NCI-H1930 (cell line): ENCODE data around the gene SLC9A2.

Experiments
- DNase-seq, 2 experiments: peaks; one replicate each; lab custom pipeline; 2025; lab: John Stamatoyannopoulos, UW

The SLC9A2 gene

GRCh38 chr2:102620332-102620731 is 979 bp downstream of the SLC9A2 start:
- DNase-seq: no peak

DNA sequence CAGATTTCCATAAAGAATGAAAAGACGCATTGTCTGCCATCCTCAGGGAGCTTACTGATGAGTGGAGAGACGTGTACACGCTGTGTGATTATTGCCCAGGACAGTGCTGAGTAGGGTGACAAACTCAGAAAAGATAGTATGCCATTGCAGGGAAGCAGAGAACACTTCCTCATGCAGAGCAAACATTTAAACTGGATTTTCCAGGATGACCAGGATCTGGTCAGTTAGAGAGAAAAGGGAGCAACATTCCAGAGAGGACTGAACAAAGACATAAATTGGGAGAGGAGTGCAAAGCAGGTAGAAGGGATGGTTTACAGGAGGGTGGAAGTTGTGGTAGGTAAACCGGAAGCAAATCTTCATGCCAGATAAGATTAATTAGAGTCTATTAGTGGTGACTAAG is 2.3 kb downstream of the SLC9A2 start:
- DNase-seq: no peak

DNA sequence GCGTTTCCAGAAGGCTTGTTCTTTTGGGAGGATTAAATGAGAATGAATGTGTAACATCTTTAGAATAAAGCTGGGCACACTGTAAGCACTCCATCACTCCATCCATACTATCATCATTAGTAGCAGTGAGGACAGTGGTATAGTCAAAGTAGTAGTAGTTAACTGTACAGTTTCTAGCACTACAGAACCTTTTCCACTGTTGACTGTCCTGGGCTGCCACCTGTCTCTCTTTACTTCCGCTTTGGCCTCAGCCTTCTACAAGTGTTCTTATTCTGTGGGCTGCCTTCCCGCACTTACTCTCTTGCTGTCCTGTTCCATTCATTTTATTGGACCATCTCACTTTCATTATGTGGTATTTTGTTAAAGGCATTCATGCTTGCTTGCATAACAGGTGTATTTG is 3.3 kb downstream of the SLC9A2 start:
- DNase-seq: no peak

GRCh38 chr2:102630458-102630857 is 11.1 kb downstream of the SLC9A2 start:
- DNase-seq: no peak

DNA sequence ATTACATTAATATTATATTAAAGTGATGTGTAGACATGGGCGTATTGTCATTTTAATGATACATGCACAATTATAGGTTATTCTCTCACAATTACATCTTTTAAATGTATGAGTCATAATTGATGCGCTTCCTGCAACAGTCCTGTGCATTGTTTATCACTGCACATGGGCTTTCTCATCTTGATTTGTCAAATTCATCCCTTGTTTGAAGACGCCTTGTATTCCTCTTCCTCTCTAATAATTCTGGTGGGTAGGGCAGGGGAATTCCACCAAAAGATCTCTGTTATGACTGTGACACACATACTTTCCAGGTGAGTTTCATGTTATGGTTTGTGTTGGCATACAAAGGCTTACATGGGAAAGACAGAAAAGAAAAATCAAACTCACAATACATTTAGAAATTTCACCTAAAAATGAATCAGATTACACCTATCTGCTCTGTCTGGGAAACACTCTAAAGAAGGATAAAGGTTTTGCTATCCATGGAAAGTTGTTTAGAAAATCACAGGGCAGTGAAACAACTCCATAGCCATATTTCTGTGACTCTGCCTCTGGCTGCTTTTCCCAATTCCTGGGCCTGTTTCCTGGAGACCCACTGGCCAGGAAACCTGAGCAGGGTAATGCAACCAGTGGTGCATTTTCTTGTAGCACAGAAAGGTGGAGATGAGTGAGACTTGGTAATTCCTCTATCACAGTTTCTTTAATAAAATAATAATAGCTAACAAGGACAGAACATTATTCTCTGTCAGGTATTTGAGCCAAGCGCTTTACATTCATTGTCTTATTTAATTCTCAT is 13.2 kb downstream of the SLC9A2 start:
- no peak for DNase-seq

- DNase-seq: no peak
Observed at GRCh38 chr2:102634831-102635241, 15.5 kb downstream of the SLC9A2 start.

DNA sequence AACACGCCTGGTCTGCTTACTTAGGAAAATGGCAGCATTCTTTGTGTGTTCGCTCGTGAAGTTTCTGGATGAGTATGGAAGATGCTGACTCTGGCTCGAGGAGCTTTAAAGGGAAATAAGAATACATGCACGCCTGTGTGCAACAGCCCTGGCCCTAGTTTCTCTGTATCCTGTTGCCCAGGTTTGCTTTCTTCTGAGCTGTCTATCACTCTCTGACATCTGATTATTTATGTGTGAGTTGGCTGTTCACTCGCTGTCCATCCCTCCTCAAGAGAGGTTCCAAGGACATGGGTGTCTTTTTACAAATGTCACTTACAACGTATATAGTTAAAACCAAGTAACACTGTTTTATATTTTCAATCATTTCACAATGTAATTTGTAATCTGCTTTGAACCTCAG is 16.0 kb downstream of the SLC9A2 start:
- DNase-seq: no peak

- DNase-seq: no peak
Observed at GRCh38 chr2:102636283-102636907, 17.0 kb downstream of the SLC9A2 start.

DNA sequence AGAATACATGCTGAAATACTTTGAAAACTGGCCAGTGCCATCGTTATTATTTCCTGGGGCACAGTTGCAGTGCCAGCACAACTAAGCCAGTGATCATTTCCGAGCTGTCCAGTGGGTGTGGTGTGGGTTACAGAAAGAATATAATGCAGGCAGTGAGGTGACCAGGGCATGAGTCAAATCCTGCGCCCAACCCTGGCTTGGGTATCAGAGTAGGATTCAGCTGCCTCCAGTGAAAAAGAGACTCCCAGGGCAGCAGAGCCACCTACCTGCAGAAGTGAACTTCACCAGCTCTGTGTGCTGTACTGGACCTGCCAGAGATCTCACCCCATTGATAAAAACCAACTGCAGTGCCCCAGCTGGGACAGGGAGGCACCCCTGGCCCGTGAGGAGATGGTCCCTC is 18.0 kb downstream of the SLC9A2 start:
- no peak for DNase-seq

DNA sequence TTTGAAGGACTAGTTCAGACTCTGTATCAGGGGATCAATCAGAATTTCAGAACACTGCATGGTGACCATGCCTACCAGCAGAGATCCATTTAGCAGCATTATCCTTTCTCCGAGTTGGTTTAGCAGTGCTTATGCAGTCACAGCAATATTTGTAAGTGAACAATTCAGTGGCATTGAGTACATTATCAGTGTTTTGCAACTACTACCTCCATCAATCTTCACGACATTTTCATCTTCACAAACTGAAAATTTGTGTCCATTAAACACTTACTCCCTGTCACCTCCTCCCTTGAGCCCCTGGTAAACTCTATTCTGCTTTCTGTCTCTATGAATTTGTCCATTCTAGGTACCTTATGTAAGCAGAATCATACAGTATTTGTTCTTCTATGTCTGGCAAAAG is 20.1 kb downstream of the SLC9A2 start:
- DNase-seq: no peak

- DNase-seq: no peak
Observed at GRCh38 chr2:102652126-102652525, 32.8 kb downstream of the SLC9A2 start.

DNA sequence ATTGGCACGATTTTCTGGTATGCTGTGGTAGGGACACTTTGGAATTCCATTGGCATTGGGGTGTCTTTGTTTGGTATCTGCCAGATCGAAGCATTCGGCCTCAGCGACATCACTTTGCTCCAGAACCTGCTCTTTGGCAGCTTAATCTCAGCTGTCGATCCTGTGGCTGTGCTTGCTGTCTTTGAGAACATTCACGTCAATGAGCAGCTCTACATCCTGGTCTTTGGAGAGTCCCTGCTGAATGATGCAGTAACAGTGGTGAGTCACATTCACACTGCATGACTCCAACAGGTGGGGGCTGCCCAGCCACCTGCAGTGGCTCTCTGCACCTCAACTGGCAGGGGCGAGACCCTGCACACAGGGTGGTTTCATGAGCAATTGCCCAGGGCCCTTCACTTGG is 38.4 kb downstream of the SLC9A2 start:
- DNase-seq: no peak

- DNase-seq: no peak
Observed at GRCh38 chr2:102660070-102660469, 40.7 kb downstream of the SLC9A2 start.

- DNase-seq: no peak
Observed at GRCh38 chr2:102660574-102660973, 41.2 kb downstream of the SLC9A2 start.

DNA sequence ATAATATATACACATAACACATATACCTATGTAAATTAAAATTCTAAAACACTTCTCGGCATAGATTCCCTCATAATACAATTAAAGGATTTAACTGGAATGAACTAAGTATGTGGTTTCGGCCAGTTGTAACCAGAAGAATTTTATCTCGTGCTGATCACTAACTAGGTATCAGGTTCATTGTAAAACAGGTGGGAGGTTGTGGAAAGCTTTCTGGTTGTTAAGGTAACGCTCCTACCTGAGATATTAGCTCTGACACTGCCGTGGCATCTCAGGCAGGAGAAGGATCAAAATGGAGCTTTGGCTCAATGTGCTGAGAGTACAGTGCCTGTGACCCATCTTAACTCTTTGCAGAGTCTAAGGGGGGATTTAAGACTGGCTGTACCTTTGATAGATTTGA is 42.5 kb downstream of the SLC9A2 start:
- no peak for DNase-seq

DNA sequence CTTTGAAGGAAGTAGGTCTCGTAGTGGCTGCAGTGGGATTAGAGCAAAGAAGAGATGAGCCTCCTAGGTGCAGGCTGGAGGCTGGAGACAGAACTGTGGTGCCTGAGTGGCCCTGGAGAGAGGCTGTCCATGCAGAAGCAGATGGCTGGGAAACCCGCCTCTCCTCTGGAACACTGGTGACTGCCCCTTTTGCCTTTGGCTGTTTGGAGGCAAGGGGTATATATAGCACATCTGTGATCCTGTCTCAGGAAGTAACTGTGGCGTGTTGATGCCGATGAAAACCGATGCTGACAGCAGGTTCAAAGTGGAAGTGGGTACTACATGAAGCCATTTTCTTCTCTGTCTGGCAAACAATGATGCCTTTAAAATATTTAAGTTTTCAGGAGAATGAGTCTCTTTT is 43.5 kb downstream of the SLC9A2 start:
- no peak for DNase-seq

- no peak for DNase-seq
Observed at GRCh38 chr2:102663381-102663780, 44.0 kb downstream of the SLC9A2 start.

DNA sequence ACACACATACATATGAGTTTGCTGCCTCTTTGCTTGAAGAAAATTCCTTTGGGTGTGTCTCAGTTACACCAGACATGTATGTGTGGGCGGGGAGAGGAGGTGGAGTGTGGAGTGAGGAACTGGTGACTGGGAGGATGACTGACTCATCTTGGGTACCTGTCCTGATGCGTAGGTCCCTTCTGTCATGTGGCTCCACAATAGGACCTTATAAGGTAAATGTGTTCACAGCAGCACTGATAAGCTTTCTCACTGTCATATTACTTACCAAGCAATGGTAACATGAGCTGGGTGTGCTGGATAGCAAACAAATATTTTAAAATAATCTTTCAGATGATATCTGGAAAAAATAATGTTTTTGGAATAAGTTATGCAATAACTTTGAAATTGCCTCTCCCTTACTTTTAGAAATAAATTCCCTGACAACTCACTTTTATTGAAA is 45.1 kb downstream of the SLC9A2 start:
- DNase-seq: no peak

DNA sequence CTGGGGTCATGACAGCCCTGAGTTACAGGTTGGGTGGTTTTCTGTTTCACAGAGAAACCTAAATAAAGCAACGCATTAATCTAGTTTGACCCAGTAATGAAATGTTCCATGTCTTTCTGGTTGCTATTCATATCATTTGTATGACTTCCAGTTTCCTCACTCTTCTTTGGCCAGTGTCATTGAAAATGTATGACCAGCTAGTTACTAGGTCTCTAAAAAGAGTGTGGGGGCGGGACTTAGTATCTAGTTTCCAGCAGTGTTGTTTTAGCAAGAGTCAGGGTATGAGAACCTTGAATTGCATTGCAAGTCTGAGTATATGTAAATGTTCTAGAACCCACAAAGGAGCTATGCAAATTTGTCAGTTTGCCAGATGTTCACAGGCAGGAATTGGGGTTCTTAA is 47.7 kb downstream of the SLC9A2 start:
- no peak for DNase-seq

- no peak for DNase-seq
Observed at GRCh38 chr2:102668171-102668570, 48.8 kb downstream of the SLC9A2 start.

DNA sequence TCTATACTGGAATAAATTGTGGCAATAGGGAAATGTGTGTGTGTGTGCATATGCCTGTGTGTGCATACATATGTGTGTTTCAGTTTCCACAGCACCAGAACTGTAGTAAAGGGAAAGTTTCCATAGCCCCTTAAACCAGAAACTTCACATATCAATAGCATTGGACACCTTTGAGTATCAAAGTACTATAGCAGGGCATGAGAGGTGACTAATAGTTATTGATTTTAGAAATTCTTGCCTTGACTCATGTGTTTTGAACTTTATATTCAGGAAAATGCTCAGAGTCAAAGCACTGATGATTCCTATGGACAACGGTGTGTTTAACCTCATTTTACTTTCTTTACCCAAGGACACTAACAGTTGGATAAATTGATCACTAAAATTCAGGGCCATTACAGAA is 50.0 kb downstream of the SLC9A2 start:
- no peak for DNase-seq

GRCh38 chr2:102672107-102672776 is 52.9 kb downstream of the SLC9A2 start:
- DNase-seq: no peak

DNA sequence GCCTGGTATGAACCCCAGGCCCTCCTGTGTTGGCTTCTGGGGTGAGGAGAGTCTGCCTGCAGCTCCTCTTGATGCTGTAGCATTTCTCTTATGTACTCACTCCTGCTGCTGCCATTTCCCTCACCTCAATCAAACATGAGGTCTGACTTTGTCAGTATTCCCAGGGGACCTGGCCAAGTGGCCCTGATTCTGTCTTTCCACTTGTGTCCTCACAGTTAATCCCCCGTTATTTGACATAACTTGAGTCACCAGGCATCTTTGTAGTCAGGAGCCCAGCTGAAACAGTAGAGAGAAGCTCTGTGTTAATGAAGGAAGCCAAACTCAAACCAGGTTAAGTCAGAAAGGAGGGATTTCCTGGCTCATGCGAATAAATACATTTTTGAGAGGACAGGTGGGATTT is 55.0 kb downstream of the SLC9A2 start:
- no peak for DNase-seq
